Cardiac fibroblast (primary cell): ENCODE results near the gene C15orf39.

Experiments
- DNase-seq, 2 donors: peaks; one replicate each; pipeline versions ENCODE4 v3.0.0 to v3.0.0-alpha.2; 2010; ENCODE audit warnings: low read depth in 2 of 2
- H3K4me3 ChIP-seq, 2 donors: replicated peaks in 1 of 2; 1 replicate in 1 of 2; 2 replicates in 1 of 2; pipeline ENCODE4 v1.5.1; 2011; ENCODE audit warnings: low read depth in 2 of 2, low read length in 2 of 2, mild to moderate bottlenecking in 2 of 2, moderate library complexity in 1 of 2
- TF ChIP-seq, protein P1 (sequence below): IDR thresholded peaks from one replicate; pipeline ENCODE4 v1.5.1; 2011; ENCODE audit warnings: low read depth, mild to moderate bottlenecking, low read length, inconsistent platforms

The C15orf39 gene

DNA sequence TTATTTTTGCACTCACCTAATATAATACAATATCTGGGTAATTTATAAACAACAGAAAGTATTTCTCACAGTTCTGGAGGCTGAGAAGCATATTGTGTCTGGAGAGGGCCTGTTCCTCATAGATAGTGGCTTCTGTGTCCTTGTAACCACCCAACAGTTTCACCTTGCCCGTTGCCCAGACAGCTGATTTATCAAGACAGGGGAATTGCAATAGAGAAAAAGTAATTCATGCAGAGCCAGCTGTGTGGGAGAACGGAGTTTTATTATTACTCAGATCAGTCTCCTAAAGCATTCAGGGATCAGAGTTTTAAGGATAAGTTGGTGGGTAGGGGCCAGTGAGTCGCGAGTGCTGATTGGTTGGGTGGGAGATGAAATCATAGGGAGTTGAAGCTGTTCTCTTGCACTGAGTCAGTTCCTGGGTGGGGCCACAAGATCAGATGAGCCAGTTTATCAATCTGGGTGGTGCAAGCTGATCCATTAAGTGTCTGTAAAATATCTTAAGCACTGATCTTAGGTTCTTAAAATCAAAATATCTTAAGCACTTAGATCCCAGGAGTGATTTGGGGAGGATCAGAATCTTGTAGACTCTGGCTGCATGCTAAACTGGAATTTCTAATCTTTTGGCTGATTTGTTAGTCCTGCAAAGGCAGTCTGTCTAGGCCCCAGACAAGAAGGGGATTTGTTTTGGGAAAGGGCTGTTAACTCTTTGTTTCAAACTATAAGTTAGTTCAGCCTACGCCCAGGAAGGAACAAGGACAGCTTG lies 33.9 kb upstream of the C15orf39 start:
- H3K4me3 ChIP-seq = no peak overlapping the region
- TF ChIP-seq, protein P1, sequence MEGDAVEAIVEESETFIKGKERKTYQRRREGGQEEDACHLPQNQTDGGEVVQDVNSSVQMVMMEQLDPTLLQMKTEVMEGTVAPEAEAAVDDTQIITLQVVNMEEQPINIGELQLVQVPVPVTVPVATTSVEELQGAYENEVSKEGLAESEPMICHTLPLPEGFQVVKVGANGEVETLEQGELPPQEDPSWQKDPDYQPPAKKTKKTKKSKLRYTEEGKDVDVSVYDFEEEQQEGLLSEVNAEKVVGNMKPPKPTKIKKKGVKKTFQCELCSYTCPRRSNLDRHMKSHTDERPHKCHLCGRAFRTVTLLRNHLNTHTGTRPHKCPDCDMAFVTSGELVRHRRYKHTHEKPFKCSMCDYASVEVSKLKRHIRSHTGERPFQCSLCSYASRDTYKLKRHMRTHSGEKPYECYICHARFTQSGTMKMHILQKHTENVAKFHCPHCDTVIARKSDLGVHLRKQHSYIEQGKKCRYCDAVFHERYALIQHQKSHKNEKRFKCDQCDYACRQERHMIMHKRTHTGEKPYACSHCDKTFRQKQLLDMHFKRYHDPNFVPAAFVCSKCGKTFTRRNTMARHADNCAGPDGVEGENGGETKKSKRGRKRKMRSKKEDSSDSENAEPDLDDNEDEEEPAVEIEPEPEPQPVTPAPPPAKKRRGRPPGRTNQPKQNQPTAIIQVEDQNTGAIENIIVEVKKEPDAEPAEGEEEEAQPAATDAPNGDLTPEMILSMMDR = no peak
- peak; percentile 55 to 88 for DNase-seq

DNA sequence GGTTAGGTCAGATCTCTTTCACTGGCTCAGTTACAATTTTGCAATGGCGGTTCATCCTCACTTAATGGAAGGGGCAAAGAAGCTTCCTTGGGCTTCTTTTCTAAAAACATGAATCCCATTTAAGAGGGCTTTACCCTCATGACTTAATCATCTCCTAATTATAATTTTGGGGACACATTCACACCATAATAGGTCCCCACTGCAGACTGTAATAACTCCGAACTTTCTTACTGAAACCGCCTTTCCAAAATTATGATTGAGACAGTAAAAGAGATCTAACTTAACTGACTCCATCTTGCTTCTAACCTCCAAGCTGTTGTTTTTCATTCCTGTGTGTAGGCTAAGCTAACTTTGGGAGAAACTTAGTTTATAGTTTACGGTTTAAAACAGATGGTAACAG lies 33.3 kb upstream of the C15orf39 start:
- DNase-seq = no peak
- H3K4me3 ChIP-seq = no peak overlapping the region
- TF ChIP-seq, protein P1 = no peak

DNA sequence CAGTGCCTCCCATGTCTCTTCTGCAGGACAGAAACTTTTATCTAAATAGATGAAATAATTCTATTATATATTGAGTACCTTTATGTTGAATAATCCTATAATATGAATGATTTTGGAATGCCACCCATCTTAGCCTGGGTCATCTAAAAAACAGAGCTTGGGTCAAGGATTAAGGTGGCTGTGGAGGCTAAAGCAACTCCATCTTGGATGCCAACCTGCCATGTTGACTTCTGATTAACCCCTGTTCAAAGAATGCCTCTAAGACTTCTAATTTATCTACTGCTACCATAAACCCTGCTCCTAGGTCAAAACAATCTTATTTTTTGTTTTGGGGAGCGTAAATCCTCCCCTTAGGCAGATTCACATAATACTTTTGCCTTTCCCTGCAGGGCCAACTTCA lies 31.5 kb upstream of the C15orf39 start:
- TF ChIP-seq, protein P1 = no peak
- H3K4me3 ChIP-seq = no peak overlapping the region
- DNase-seq = no peak

DNA sequence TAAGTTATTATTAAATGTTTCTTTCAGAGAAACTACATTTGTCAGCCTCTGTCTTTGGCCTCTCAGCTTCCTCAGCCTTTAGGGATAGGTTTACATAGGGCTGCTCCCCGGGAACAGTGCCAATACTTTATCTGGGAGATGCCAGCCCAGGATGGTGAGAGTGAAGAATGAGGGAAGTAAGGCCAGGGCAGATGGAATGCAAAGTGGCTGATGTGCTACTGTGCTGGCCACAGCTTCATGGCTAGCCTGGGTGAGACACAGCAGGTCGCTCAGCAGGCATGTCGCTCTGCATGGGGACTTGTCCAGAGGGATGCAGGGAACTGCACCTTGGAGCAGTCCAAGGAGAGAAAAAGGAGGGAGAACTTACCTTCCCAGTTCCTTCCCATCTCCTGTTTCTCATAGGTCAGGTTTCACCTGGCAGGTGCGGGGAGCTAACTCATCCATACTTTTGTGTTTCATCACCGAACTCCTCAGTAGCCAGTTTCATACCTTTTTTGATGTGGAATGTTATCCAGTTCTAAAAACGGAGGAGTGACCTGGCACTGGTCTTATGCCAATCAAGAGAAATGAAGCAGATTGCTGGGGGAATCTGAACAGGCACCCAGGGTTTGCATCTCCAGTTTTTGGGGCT lies 30.9 kb upstream of the C15orf39 start:
- DNase-seq = peak in 1 of 2 donors; percentile 64

DNA sequence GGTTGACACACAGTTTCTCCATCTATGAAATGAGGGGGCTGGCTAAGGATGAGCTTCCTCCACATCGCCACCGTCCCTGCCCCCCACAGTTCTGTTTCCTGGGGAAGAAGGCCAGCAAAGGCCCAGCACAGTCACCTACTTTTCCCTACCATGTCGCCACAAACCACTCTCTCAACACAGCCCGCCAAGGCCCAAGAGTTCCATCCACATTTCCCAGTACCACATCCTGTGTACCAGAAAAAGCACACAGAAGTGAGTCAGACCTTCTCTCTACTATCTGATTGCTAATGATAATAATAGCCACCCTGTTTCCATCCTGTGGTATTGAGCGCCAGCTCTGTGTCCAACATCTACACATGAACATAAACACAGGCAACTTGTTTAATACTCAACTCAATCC lies 30.3 kb upstream of the C15orf39 start:
- H3K4me3 ChIP-seq = no peak overlapping the region
- TF ChIP-seq, protein P1 = no peak
- peak; percentile 53 to 82 for DNase-seq

More for the DNA sequence above, 30.9 kb upstream of the C15orf39 start:
- TF ChIP-seq, protein P1 = no peak
- no peak overlapping the region for H3K4me3 ChIP-seq

DNA sequence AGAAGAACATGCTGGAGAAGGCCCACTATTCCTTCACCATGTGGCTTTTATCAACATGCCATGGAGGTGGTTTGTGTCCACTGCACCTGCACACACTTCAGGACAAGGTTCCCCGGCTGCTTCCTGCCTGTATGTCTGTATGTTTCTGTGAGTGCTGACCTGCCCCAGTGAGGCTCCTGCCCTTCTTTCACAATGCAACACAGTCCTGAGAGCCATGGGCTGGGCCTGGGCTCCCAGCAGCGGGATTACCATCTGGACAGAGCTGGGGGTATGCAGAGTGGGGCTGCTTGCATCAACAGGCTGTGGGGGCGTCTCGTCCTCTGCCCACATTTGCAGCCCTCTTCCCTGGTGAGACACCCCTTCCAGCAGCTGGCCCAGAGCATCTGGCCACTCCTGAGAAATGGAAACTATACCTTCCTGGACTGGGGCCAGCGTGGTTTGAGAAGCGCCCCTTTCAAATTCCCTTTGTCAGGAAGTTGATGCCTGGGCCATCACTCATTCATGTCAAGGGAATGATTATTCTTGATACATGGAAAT lies 29.3 kb upstream of the C15orf39 start:
- TF ChIP-seq, protein P1 = no peak
- no peak for DNase-seq
- no peak overlapping the region for H3K4me3 ChIP-seq
